Kidney epithelial cell (primary cell): ENCODE results near the gene SLIT1. TPM values are rescaled to one million over a fixed set of nuclear protein-coding genes. Genes with fewer than 3 reads are reported as not detected.

Experiments used
- DNase-seq: peaks from one replicate; pipeline ENCODE4 v3.0.0-alpha.2; 2010; ENCODE audit warnings: low read depth
- H3K27me3 ChIP-seq: 2 replicates; pipeline ENCODE4 v1.6.0; 2011; ENCODE audit warnings: low read length; ENCODE audit not compliant: control insufficient read depth, insufficient read depth
- H3K36me3 ChIP-seq: 2 replicates; pipeline ENCODE4 v1.5.1; 2011; ENCODE audit warnings: low read length; ENCODE audit not compliant: control insufficient read depth, insufficient read depth
- H3K4me3 ChIP-seq: 2 replicates; pipeline ENCODE4 v1.5.1; 2011; ENCODE audit warnings: low read depth, mild to moderate bottlenecking, control low read depth, low read length
- total RNA-seq: library from RNA; depleted of rRNA; stranded (reverse); fragments of >200 nt; gene quantifications from 2 replicates; pipeline ENCODE4 v1.2.3, GENCODE V29; 2015
- TF ChIP-seq, protein P1 (sequence below): IDR thresholded peaks from 2 replicates; pipeline ENCODE4 v1.5.1; 2011; ENCODE audit warnings: mild to moderate bottlenecking, moderate library complexity, low read length, control low read depth, inconsistent platforms; ENCODE audit not compliant: insufficient read depth, poor library complexity, severe bottlenecking

Gene SLIT1
- total RNA-seq, 1 donor from 2014 or later, result 0.17 TPM

DNA sequence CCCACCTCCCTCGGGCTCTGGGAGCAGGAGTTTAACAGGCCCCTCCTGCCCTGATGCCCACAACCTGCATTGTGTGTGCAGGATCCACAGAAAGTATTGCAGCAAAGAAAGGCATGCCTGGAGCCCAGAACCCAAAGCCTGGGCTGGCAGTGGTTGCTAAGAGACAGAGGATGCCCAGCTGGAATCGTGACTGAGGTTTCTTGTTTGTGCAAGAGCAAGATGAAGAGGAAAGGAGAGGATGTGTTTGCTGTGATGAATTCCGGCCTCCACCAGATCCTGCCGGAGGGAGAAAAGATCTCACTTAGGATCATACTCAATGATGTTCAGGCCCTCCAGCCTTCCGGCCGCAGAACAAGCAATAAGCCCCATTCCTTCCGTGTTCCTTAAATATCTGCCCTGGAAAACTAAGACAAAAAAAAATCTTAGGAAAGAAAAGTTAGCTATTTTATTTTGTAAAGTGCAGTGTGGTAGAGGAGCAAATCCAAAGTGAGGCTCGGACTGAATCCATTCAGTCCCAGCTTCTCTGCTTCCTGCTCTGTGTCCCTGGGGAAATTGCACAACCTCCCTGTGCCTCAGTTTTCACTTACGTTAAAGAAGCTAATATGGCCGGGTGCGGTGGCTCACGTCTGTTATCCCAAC, 57.1 kb downstream of the SLIT1 start:
- H3K27me3 ChIP-seq, result peaks cover 6% of the 10 kb centered on the region
- no peaks in the 10 kb centered on the region for H3K36me3 ChIP-seq
- DNase-seq, result no peak
- TF ChIP-seq, protein P1, sequence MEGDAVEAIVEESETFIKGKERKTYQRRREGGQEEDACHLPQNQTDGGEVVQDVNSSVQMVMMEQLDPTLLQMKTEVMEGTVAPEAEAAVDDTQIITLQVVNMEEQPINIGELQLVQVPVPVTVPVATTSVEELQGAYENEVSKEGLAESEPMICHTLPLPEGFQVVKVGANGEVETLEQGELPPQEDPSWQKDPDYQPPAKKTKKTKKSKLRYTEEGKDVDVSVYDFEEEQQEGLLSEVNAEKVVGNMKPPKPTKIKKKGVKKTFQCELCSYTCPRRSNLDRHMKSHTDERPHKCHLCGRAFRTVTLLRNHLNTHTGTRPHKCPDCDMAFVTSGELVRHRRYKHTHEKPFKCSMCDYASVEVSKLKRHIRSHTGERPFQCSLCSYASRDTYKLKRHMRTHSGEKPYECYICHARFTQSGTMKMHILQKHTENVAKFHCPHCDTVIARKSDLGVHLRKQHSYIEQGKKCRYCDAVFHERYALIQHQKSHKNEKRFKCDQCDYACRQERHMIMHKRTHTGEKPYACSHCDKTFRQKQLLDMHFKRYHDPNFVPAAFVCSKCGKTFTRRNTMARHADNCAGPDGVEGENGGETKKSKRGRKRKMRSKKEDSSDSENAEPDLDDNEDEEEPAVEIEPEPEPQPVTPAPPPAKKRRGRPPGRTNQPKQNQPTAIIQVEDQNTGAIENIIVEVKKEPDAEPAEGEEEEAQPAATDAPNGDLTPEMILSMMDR, result no peak
- no peak overlapping the region for H3K4me3 ChIP-seq

DNA sequence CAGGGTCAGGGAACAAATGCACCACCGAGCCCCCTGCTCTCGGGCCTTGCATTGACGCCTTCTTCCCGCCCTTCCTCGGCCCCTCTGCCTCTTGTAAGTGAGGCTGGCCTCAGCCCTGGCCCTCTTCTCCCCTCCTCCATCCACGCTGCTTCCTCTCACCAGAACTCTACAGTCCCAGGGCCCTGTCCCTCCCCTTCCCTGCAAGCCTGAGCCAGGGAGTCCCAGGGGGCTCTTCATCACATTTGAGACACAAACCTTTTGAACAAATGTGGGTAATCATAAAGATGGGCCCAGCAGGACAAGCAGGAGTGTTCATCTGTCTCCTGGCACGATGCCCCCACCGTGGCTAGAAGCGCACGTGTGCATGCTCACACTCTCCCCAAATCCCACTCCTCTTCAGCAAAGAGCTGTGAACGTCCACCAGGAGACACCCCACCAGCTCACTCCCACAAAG, 57.7 kb downstream of the SLIT1 start:
- Histone ChIP-seq H3K4me3 (no peak overlapping the region), H3K27me3 (peaks cover 6% of the 10 kb centered on the region), H3K36me3 (no peaks in the 10 kb centered on the region)
- TF ChIP-seq, protein P1, result no peak
- DNase-seq, result no peak

DNA sequence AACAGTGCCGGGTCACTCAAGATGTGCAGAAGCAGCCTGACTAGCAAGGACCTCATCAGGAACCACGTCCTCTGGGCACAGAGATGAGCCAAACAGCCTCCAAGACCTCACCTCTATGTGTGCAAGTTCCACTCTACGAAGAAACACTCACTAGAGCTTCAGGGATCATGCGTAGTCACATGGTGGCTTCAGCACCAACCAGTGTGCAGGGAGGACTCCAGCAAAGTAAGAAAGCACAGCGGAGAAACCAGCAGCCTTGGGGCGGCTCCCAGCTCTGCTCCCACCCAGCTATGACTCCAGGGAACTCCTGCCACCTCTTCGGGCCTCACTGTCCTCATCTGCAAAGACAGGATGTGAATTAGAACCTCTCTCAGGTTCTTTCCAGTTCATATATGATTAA, 58.2 kb downstream of the SLIT1 start:
- TF ChIP-seq, protein P1, result no peak
- Histone ChIP-seq H3K4me3 (no peak overlapping the region), H3K36me3 (no peaks in the 10 kb centered on the region), H3K27me3 (peaks cover 6% of the 10 kb centered on the region)
- DNase-seq, result no peak

DNA sequence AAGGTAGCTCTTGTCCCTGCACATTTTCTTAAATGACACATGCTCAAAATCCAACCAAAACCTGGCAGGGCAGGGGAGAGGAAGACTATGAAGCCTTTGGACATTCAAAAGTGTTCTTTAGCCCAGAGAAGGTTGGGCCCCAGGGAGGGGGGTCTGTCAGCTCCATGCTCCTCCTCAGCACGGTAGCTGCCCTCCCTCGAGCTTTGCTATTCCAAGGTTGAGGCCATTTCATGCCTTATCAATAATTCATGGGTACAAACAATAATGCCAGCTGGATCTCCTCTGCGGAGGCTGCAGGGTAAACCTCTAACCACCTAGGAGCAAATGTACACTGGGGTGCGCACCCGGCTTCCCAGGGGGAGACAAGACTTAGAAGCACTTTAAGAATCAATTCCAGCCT, 61.5 kb downstream of the SLIT1 start:
- Histone ChIP-seq H3K4me3 (no peak overlapping the region), H3K36me3 (no peaks in the 10 kb centered on the region), H3K27me3 (peaks cover 19% of the 10 kb centered on the region)
- TF ChIP-seq, protein P1, result no peak
- DNase-seq, result no peak

DNA sequence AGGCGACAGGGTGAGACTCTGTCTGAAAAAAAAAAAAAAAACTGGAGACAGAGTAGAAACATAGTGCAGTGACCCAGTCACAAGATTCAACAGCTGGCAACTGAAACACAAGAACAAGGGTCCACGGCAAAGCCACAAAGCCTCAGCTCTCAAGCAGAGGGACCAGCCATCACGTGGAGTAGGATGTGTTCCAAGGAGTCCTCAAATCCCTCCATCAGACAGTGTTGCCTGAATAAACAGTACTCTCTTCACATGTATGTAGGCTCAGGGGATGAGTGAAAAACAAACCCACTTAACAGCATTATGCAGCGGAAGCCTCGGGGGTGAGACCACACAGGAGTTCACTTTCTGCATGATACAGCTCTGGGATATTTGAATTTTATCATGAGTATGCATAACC, 62.0 kb downstream of the SLIT1 start:
- Histone ChIP-seq H3K4me3 (no peak overlapping the region), H3K36me3 (no peaks in the 10 kb centered on the region), H3K27me3 (peaks cover 23% of the 10 kb centered on the region)
- DNase-seq, result no peak
- TF ChIP-seq, protein P1, result no peak

DNA sequence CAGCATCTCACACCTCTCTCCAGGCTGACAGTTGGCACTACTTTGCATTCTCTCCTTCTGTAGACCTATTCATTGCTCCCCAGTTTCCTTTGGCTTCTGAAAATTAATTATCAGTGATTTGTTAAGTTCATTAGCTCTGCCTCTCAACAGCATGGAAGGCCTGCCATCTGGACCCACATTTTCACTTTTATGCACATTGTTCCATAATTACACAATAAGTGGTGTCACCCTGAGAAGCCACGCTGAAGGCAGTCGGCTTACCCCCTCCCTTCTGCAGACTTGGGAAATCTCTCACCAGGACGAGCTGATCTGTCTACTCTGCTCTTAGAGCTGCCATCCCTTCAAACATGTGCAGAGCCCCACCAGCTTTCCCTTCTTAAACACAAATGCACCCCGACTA, 64.7 kb downstream of the SLIT1 start:
- peaks cover 26% of the 10 kb centered on the region for H3K27me3 ChIP-seq
- TF ChIP-seq, protein P1, result no peak
- no peak for DNase-seq
- H3K4me3 ChIP-seq, result no peak overlapping the region
- no peaks in the 10 kb centered on the region for H3K36me3 ChIP-seq
